Pericardium fibroblast (primary cell): ENCODE data around the gene SUGT1. TPM values are rescaled to one million over a fixed set of nuclear protein-coding genes. Genes with fewer than 3 reads are reported as not detected.

Experiments
- total RNA-seq: library from RNA; depleted of rRNA; stranded (reverse); fragments of >200 nt; gene quantifications from 2 replicates; pipeline ENCODE4 v1.2.3, GENCODE V29; 2015

The SUGT1 gene
- 19.6 and 30.8 TPM in 2 replicates for total RNA-seq

GRCh38 chr13:52652196-52652979, at the start of gene SUGT1:
TSS of gene SUGT1 (plus strand) at chr13:52652836. CDS start at chr13:52652921, 85 bp downstream.

DNA sequence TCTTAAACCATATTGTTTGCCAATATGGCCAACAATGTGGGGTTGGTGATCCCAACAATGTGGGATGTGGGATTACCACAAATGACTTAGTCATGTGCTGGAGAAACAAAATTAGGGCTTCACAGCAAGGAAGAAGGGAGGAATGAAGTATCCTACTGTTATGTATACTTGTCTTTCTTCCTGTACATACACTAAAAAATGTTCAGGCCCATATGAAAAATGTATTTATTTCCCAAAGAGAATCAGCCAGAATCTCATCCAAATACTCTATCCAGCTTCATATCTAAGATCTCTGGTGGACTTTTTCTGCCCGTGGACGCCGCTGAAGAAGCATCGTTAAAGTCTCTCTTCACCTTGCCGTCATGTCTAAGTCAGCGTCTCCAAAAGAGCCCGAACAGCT, 10.5 kb upstream of the SUGT1 start, which contains the start of gene HNRNPA1L2:
Gene HNRNPA1L2, plus strand, starts transcription at position 301 of the 400 bp plus-strand sequence. Its CDS starts 62 bp downstream, at position 363.

GRCh38 chr13:52739468-52740071, 86.9 kb downstream of the SUGT1 start, which contains the start of gene CNMD:
TSS of gene CNMD (minus strand) at chr13:52739820. CDS start at chr13:52739701, 119 bp downstream.

Other genes starting within 250 kb of the SUGT1 start
- gene THSD1, start 246.7 kb upstream of the SUGT1 start, total RNA-seq, result 3.0 and 5.6 TPM in 2 replicates
- gene VPS36, start 202.2 kb upstream of the SUGT1 start, total RNA-seq, result 15.4 and 25.6 TPM in 2 replicates
- gene CKAP2, start 197.4 kb upstream of the SUGT1 start, total RNA-seq, result 3.1 and 5.3 TPM in 2 replicates
- 1.1 and 2.4 TPM in 2 replicates for gene HNRNPA1L2, start 10.4 kb upstream of the SUGT1 start, total RNA-seq
- gene CNMD, start 87.0 kb downstream of the SUGT1 start, total RNA-seq, result not detected in 2 replicates
- not detected in 2 replicates for gene PCDH8, start 195.8 kb downstream of the SUGT1 start, total RNA-seq